HuH-7 (cell line): ENCODE results near the gene PPP4C.
A peak's percentile ranks its signal among the peaks of the same experiment; 100 is the strongest.

ENCODE experiments used
- DNase-seq: peaks from one replicate; pipeline ENCODE4 v3.0.0; 2011; ENCODE audit warnings: low spot score

The PPP4C gene

DNA sequence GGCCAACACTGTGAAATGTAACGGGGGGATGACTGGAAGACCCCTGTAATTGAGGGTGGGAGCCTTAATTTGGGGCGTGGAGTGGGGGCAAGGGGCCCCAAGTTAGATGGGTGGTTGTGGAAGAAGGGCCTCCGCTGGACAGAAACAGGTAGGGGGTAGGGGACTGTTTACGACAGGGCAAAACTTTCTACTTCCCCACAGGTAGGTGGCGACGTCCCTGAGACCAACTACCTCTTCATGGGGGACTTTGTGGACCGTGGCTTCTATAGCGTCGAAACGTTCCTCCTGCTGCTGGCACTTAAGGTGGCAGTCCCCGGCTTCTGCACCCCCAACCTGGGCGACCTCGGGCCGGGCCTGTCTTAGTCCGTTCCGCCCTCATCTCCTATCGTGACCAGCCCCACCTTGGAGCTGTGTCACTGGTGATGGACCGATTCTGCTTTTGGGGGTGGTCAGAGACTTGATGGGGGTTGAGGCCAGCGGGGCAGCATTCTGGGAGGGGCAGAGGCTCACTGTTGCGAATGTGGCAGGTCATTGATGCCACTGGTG is 6.8 kb downstream of the PPP4C start:
- DNase-seq = no peak

DNA sequence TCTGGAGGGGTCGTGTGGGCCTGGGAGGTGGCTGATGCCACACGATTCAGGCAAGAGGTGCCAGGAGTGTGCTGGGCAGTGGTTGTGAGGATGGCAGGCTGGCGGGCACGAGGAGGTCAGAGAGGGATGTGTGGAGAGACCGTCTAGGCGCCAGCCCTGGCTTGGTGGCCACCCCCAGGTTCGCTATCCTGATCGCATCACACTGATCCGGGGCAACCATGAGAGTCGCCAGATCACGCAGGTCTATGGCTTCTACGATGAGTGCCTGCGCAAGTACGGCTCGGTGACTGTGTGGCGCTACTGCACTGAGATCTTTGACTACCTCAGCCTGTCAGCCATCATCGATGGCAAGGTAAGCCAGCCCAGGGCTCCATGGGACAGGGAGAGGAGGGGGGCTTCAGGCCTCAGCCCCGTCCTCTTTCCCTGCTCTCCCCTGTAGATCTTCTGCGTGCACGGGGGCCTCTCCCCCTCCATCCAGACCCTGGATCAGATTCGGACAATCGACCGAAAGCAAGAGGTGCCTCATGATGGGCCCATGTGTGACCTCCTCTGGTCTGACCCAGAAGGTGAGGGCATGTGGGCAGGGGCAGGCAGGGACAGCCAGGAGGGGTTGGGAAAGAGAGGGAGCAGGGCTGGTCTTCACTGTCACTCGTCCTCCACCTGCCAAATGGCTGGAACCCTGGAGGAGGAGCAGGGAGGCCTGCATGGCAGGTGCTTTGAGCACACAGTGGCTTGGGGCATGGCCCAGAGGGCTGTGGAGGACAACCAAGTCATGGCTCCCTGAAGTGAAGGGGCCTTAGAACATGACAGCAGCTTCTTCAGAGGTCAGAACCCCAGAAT is 7.6 kb downstream of the PPP4C start:
- DNase-seq = no peak

DNA sequence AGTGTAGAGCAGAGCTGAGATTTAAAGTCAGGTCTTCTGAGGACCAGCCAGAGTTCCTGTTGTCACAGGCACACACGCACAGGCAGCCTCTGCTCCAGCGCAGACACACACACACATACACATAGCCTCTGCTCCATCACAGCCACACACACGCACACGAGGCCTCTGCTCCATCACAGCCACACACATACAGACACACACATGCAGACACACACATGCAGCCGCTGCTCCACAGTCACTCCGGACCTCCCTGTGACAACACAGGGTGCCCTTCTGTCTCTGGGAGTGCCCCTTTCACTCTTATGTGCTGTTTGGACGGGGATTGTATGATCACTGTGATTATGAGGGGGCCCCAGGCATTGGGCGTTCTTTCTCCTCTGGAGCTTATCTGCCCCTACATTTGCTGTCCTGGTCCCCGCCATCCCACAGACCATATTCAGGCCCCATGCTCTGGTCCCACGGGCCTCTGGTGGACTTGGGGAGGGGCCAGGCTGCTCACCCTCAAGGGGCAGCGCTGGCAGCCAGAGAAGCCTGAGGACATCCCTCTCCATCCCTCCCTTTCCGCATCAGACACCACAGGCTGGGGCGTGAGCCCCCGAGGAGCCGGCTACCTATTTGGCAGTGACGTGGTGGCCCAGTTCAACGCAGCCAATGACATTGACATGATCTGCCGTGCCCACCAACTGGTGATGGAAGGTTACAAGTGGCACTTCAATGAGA is 8.5 kb downstream of the PPP4C start:
- DNase-seq = no peak

DNA sequence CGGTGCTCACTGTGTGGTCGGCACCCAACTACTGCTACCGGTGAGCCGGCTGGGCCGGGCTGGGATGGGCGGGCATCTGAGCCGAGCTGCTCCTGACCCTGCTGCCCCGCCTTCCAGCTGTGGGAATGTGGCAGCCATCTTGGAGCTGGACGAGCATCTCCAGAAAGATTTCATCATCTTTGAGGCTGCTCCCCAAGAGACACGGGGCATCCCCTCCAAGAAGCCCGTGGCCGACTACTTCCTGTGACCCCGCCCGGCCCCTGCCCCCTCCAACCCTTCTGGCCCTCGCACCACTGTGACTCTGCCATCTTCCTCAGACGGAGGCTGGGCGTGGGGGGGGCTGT is 9.0 kb downstream of the PPP4C start:
- DNase-seq = no peak

DNA sequence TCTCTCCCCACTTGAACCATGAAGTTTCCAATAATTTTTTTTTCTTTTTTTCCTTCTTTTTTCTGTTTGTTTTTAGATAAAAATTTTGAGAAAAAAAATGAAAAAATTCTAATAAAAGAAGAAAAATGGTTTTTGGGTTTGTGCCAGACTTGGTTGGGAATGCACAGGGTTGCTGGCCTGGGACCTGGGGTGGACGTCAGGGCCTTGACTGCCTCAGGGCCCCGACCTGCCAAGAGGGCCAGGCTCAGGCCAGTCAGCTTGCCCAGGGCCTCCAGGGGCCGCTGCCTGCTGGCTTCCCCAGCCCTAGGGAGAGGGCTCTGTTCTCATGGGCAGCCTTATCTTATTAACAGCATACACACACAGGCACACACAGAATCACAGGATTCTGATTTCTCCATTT is 9.5 kb downstream of the PPP4C start:
- no peak for DNase-seq

DNA sequence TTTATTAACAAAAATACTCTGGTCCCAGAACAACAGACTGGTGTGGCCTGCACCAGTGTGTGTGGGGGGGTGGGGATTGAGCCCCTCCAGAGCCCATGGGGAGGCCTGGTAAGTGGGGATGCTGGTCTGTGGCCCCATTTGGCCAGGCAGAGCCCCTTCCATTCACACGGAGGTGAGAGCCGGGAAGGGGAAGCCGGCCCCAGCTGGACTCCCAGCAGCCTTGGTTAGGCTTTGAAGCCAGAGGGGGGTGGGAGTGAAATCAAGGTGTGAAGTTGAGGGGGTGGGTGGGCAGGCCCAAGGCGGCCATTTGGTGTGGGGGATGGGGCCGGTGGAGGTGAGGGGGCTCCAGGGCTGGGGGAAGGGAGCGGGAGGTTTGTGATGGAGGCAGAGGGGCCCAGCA is 10.0 kb downstream of the PPP4C start:
- no peak for DNase-seq

DNA sequence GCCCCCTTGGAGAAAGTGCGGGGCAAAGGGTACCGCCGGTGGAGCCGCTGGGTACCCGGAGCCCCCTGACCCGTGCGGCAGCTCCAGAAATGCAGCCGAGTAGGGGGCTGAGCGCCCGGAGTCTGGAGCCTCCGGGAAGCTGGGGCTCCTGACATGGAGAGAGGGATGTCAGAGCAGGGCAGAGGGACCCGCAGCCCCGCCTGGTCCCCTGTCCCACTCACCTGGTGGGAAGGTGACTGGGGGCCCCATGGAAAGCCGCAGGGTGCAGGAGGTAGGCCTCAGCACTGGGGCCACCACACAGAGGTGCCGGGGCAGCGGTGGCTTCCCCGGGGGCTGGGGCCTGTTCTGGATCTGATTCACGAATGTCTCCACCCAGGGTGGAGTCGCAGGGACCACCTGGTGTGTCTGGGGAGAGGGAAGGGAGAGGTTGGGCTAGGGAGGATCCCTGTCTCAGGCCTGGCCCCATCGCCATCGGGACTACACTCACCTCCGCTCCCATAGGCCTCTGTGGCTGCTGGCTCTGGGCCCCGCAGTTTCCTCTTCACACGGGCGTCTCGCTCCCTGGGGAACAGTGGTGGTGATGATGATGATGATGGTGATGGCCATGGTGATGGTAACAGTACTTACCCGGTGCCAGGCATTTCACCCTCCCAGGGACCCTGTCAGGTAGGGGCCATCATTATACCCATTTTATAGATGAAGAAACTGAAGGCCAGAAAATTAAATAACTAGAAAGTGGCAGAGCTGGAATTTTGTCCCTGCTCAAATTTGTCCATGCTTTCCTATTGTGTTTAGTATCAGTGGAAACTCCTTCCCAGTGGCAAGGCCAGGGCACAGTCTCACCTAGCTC is 10.7 kb downstream of the PPP4C start:
- DNase-seq = no peak

DNA sequence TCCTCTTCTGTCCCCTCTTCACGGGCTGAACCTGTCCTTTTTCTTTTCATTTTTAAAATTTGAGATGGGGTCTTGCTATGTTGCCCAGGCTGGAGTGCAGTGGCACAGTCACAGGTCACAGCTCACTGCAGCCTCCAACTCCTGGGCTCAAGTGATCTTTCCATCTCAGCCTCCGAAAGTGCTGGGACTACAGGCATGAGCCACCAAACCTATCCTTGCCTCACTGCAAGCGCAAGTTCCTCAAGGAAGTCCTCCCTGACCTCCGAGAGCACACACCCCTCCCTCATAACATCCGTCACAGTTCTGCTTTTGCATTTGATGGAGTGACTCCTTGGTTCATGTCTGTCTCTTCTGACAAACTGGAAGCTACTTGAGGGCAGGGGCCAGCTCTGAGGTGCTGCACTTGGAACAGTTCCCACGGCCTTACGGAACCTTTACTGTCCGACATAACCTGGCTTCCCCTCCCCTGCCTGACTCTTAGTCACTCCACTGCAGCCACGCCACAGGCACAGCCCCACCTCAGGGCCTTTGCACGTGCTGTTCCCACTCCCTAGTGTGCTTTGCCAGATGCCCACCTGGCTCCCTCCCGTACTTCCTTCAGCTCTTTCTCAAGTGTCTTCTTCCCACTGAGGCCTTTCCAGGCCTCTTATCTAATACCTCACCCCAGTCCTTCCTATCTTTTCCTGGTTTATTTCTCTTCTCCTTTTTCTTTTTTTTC is 11.5 kb downstream of the PPP4C start:
- DNase-seq = no peak

DNA sequence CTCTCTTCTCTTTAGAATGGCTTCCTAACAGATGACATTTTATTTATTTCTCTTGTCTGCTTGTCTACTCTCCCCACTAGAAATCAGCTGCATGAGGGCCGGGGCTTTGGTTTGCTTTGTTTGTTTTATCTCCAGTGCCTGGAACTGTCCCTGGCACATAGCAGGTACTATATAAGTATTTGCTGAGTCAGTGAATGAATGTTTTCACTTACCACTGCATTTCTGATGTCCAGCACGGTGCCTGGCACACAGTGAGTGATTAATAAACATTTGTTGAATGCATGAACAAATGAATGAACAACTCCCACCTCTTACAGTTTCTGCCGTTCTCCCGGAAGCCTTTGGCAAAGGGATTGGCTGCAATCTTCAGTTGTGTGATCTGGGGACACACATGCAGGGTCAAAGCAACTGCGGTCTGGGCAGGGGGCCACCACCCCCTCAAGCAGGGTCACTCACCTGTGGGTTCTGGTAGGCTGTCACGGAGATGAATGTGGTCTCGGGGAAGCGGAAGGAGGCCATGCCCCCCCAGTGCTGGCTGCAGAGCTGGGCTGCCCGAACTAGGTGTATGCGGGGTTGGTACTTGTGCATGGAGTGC is 12.5 kb downstream of the PPP4C start:
- DNase-seq = no peak

DNA sequence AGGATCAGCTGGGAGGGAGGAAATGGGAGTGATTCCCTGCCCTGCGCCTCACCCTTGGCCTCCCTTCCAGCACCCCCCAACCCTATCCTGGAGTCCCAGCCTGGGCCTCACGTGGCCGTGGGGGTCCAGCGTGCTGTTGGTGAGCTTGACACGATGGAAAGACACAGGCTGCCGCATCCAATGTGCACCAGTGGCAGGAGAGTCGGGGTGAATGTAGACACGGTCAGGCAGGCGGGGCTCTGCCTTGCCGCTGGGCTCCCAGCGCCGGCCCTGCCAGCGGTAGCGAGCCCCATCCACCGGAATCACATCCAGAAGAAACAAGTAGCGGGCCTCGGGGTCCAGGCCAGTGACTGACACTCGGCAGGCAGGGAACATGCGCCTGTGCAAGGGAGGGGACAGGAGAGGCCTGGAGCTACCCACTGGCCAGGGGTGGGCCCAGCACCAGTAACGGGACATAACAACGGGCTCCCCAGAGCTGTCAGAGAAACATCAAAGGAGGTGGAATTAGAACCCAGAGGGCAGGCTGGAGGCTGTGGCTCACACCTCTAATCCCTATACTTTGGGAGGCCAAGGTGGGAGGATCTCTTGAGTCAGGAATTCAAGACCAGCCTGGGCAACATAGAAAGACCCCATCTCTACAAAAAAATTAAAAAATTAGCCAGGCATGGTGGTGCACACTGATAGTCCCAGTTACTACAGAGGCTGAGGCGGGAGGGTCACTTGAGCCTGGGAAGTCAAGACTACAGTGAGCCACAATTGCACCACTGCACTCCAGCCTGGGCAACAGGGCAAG is 13.2 kb downstream of the PPP4C start:
- no peak for DNase-seq

DNA sequence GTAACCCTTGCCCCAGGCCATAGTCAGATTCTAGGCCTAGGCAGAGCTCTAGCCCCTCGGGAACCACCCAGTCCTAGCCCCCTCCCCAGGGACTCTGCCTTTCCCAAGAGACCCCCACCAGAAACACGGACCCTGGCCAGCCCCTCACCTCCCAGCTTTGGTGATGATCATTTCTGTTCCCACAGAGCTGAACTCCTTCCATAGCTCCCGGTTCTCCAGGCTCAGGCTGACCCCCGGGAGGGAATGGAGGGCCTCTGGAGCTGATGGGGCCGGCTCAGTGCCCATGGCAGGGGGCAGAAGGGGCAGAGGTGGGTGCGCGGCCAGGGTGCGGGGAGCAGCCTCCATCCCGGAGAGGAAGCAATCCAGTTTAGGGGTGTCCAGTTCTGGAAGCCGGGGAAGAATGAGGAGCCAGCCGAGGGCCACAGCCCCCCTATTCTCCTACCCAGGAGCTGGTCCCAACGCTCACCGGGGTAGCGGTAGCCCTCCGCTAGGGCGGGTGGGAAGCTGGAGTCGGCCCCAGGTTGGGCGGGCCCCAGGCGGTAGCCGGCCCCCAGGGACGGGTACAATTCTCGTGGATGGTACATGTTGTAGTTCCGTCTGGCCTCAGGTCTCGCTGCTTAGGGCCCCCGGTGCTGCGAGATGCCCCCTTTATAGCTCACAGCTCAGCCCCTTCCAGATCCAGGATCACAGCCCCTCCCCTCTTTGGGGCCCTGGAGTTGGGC is 15.0 kb downstream of the PPP4C start:
- DNase-seq = no peak

DNA sequence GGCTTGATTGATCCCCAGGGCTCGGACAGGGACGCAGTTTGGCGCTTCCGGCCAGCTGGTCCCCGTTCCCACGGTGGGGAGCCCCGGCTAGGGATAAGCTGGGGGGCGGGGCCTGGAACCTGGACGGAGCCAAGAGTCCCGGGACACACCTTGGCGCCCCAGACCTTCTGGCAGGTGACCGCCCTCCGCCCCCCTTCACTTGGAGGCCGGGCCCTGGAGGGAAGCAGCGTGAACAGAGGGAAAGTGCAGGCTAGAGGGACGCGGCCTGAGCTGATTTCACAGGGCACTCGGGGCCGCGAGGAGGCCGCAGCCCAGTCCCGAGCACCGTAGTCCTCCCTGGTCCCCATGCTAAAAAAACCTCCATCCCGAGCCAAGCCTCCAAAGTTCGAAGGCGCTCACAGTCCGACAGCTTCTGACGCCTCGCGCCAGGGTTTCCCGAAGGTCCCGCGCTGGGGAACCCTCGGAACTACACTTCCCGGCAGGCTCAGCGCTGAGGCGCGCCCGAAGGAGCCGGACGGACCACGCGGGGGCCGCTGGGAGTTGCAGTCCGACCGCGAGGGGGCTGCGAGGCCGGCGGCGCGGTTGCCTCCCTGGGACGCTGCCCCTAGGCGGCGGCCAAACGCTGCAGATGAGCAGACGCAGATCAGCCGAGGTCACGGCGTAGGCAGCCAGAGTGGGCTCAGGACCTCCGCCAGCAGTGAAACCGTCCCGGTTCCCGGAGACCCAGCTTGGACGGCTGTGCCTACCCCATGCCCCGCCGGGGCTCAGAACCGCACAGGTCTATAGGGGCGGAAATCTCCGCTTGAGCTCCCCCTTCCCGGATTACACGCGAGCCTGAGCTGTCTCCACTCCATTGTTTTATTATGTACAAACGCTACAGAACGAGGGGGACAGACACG is 15.9 kb downstream of the PPP4C start, which contains the start of gene TBX6:
Gene TBX6 (minus strand): TSS at position 451 of the 899 bp plus-strand sequence. CDS start 731 bp downstream, outside the sequence.
- DNase-seq = peak; percentile 91

DNA sequence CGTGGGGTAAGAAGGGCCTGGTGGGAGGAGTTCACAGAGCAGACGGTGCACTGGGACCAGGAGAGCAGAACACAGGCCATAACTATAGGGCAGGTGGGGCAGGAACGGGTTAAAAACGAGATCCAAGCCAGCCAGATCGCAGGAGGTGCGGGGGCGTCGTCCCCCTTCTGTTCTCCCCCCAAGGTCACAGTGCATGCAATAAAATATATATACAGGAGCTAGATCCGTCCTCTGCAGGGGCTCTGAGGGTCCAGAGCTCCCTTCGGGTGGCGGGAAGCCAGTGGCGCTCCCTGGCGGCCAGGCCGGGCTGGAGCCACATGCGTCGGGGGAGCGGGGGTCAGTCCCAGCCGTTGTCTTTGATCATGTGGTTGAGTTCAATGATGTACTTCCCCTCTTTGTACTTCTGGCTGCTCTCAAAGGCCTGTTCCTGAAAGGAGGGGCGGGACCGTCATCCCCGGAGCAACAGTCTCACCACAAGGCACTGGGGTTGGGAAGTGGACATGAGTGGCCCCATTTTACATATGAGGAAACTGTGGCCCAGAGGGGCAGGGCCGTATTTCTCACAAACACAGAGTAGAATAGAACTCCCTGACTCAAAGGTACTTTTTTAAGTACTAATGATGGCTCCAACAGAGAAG is 16.7 kb downstream of the PPP4C start:
- peak; percentile 98 for DNase-seq

DNA sequence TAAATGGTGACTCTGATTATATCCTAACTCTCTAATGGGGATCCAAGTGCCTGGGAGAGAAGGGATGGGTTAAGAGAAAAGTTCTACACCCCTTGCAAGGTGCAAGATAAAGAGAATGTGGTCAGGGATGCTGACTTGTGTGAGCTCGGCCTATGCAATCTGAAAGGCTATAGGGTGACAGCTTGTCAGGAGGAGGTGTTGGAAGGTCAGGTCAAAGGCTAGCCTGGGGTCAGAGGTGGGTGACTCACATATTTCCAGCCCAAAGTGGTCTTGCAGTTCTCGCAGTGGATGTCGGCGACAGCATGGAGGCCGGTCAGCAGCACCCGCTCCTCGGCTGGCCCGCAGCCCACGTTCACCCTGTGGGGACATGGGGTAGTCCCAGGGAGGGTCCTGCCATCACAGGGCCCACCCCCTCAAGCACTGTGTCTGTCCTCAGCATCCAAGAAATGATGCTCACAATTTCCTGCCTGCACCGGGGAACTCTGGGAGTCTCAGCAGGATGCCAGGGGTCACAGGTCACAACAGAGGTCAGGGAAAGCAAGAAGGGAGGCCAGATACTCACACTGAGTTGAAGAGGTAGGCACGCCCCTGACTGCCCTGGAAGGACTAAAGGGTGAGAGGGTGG is 18.9 kb downstream of the PPP4C start:
- DNase-seq = no peak

DNA sequence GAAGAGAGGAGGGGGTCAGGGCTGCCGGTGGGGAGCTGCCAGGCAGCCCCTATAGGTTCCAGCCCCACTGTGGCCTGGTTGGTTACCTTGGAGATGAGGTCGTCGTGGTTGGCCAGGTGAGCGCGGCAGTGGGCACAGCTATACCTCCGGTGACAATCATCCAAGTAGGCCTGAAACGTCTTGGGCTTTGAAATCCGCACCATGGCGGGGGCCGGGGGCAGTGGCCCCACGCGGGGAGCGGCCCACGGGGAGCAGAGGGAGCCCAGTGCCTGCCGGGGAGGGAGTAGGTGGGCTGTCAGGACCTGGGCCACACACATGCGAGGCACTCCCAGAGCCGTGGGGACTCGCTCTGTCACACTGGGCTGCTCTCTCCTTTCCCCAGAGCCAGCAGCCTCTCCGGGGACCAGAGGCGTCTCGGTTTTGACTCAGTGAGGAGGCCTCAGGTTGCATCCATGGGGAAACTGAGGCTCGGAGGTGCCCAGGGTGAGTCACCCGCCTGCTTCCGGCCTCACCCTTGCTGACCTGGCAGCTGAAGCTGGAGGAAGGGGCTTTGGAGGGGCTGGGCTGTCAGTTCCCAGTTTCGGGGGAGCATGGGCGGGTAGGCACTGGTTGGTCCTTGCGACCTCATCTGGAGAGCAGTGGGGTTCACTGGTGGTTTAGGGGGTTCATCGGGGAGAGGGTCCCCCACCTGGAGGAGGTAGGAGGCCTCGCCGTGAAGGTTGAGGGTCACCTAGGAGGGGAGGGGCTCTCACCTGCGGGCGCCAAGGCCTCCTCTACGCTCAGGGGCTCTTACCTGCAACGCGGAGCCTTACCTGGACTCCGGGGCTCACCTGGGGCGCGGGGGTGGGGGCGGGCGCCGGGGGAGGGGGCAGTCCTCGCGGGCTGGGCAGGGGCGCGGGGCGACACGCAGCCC is 19.6 kb downstream of the PPP4C start:
- DNase-seq = no peak

DNA sequence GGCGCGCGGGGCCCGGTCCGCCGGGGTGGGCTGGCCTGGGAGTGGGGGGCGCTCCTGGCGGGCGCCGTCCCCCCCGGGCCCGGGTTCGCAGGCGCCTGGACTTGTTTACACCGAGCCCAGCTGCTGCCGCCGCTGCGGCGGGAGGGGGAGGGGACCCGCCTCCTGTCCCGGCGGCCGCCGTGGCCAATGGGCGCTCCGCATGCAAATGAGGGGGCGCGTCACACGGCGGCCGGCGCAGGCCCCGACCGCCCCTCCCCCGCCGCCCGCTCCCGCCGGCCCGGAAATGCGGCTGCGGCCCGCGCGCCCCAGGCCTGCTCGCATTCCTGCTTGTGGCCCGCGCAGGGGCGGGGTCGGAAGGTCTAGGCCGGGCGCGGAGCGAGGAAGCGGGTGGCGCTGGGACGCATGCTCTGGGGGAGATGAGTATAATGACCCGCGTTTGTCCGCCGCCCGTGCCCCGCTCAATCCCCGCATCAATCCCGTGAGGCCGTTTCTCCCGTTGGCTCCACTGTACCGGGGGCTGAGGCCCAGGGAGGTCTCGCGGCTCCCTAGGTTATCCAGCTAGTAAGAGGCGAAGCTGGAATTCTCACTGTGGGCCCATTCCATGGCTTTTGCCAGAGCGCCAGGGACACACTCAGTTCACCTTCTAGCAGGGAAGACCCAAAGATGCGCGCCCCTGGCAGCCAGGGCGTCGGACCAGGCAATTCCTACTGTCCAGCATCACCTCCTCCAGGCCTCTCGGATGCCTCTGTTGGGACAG is 20.5 kb downstream of the PPP4C start, which contains the start of gene YPEL3:
Gene YPEL3 (minus strand): TSS at position 109 of the 757 bp plus-strand sequence. CDS start 731 bp downstream, outside the sequence.
- peak; percentile 93 for DNase-seq
